HFFc6 (cell line): ENCODE results near the gene PRPF40B. TPM values are rescaled to one million over a fixed set of nuclear protein-coding genes. Genes with fewer than 3 reads are reported as not detected.

Source experiments
- DNase-seq: peaks from one replicate; pipeline ENCODE4 v3.0.0-alpha.2; 2018
- H3K27ac Mint-ChIP-seq: 2 replicates; pipeline ENCODE4 v1.8.0; 2020; ENCODE audit warnings: mild to moderate bottlenecking, mixed read lengths
- H3K27me3 Mint-ChIP-seq: 2 replicates; pipeline ENCODE4 v1.8.0; 2021; ENCODE audit warnings: mild to moderate bottlenecking, moderate library complexity, mixed read lengths; ENCODE audit not compliant: insufficient read depth
- H3K36me3 Mint-ChIP-seq: 2 replicates; pipeline ENCODE4 v1.8.0; 2021; ENCODE audit warnings: low read depth, mixed read lengths
- H3K4me1 Mint-ChIP-seq: 2 replicates; pipeline ENCODE4 v1.8.0; 2020; ENCODE audit warnings: low read depth, mixed read lengths
- H3K4me3 Mint-ChIP-seq: 2 replicates; pipeline ENCODE4 v1.8.0; 2020; ENCODE audit warnings: mild to moderate bottlenecking, moderate library complexity, mixed read lengths
- H3K9me3 Mint-ChIP-seq: 2 replicates; pipeline ENCODE4 v1.8.0; 2020; ENCODE audit warnings: mild to moderate bottlenecking, mixed read lengths
- total RNA-seq, 6 experiments: library from RNA; stranded (reverse); fragmentation: NEBNext Ultra II Directional; extraction: Animal tissue kit (Norgen Biotek cat#: 25700); gene quantifications; 2 replicates in 1 of 6; 3 replicates in 5 of 6; pipeline ENCODE4 v1.2.3, GENCODE V29; 2021
- TF ChIP-seq, protein P1 (sequence below): fragments of 200-600 bp; sonication (generic); IDR thresholded peaks from 2 replicates; pipeline ENCODE4 v1.5.0; 2021; ENCODE audit warnings: antibody characterized with exemption, mild to moderate bottlenecking

Gene PRPF40B
- total RNA-seq, 6 experiments from 2014 or later = 10.3 to 11.9 (median 11.2) TPM

GRCh38 chr12:49664167-49664566 is 40.8 kb downstream of the PRPF40B start:
- H3K4me1 Mint-ChIP-seq = peaks cover 52% of the 10 kb centered on the region
- no peaks in the 10 kb centered on the region for H3K9me3 Mint-ChIP-seq
- no peak overlapping the region for H3K4me3 Mint-ChIP-seq
- peak overlapping the region; percentile 93 for H3K27ac Mint-ChIP-seq
- peaks cover 2% of the 10 kb centered on the region for H3K27me3 Mint-ChIP-seq
- DNase-seq = no peak
- TF ChIP-seq, protein P1, sequence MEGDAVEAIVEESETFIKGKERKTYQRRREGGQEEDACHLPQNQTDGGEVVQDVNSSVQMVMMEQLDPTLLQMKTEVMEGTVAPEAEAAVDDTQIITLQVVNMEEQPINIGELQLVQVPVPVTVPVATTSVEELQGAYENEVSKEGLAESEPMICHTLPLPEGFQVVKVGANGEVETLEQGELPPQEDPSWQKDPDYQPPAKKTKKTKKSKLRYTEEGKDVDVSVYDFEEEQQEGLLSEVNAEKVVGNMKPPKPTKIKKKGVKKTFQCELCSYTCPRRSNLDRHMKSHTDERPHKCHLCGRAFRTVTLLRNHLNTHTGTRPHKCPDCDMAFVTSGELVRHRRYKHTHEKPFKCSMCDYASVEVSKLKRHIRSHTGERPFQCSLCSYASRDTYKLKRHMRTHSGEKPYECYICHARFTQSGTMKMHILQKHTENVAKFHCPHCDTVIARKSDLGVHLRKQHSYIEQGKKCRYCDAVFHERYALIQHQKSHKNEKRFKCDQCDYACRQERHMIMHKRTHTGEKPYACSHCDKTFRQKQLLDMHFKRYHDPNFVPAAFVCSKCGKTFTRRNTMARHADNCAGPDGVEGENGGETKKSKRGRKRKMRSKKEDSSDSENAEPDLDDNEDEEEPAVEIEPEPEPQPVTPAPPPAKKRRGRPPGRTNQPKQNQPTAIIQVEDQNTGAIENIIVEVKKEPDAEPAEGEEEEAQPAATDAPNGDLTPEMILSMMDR = no peak
- H3K36me3 Mint-ChIP-seq = peaks cover 6% of the 10 kb centered on the region

DNA sequence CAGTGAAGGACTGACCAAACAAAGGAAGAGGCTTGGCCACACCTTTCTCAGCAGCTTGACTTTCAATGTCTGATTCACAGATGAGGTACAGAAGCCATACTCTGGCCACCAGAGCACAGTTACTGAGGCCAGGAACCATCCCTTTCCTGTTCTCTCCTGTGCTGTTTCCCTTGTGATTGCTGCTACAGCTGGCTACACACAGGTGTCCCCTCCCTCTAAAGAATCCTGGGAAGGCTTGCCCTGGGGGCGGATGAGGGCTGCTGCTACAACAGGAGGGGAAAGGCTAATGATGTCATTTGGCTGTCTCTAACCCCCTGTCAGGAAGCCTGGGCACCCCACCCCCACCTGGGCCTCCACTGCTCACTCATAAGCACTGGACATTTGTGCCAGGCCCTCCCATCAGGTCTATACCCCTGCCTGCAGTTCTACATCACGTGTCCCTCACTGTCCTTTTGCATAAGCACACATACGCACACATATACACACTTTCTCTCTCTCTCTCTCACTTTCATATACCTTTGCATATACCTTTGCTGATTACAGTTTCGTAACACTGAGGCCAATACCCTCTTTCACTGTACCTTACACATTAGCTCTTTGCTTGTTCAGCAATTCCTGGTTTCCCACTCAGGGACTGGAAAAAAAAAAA is 41.4 kb downstream of the PRPF40B start:
- no peaks in the 10 kb centered on the region for H3K9me3 Mint-ChIP-seq
- H3K4me3 Mint-ChIP-seq = no peak overlapping the region
- H3K27me3 Mint-ChIP-seq = peaks cover 2% of the 10 kb centered on the region
- peak overlapping the region; percentile 93 for H3K27ac Mint-ChIP-seq
- peaks cover 6% of the 10 kb centered on the region for H3K36me3 Mint-ChIP-seq
- no peak for DNase-seq
- TF ChIP-seq, protein P1 = no peak
- peaks cover 52% of the 10 kb centered on the region for H3K4me1 Mint-ChIP-seq

GRCh38 chr12:49665384-49665783 is 42.0 kb downstream of the PRPF40B start:
- H3K4me3 Mint-ChIP-seq = no peak overlapping the region
- H3K36me3 Mint-ChIP-seq = peaks cover 6% of the 10 kb centered on the region
- peak overlapping the region; percentile 93 for H3K27ac Mint-ChIP-seq

GRCh38 chr12:49666176-49666575 is 42.8 kb downstream of the PRPF40B start:
- no peak overlapping the region for H3K4me3 Mint-ChIP-seq
- peaks cover 62% of the 10 kb centered on the region for H3K4me1 Mint-ChIP-seq
- no peaks in the 10 kb centered on the region for H3K9me3 Mint-ChIP-seq
- TF ChIP-seq, protein P1 = no peak
- no peak for DNase-seq
- peaks cover 2% of the 10 kb centered on the region for H3K27me3 Mint-ChIP-seq
- H3K36me3 Mint-ChIP-seq = peaks cover 6% of the 10 kb centered on the region
- H3K27ac Mint-ChIP-seq = no peak overlapping the region

More at GRCh38 chr12:49665384-49665783, 42.0 kb downstream of the PRPF40B start:
- TF ChIP-seq, protein P1 = no peak
- H3K4me1 Mint-ChIP-seq = peaks cover 54% of the 10 kb centered on the region
- H3K9me3 Mint-ChIP-seq = no peaks in the 10 kb centered on the region
- no peak for DNase-seq
- peaks cover 2% of the 10 kb centered on the region for H3K27me3 Mint-ChIP-seq

GRCh38 chr12:49667325-49668090 is 44.1 kb downstream of the PRPF40B start:
- Mint-ChIP-seq H3K27ac (peak overlapping the region; percentile 66), H3K27me3 (peaks cover 2% of the 10 kb centered on the region), H3K9me3 (no peaks in the 10 kb centered on the region), H3K4me3 (no peak overlapping the region), H3K4me1 (peaks cover 69% of the 10 kb centered on the region), H3K36me3 (no peaks in the 10 kb centered on the region; the same call in 1 of the 2 replicates)
- TF ChIP-seq, protein P1 = no peak
- DNase-seq = peak; percentile 51
